ENCODE measurements around the gene PDF.

Gene PDF

GRCh38 chr16:69344171-69344570 is 13.8 kb upstream of the PDF start:
- no peak overlapping the region for H3K27ac ChIP-seq
- no peak for DNase-seq (ENCODE audit: low spot score)
- CTCF ChIA-PET: no interaction called here
- no peak for TF ChIP-seq CTCF (conservative IDR thresholded peaks at IDR 0.05; ENCODE audit: low read depth)
- POLR2A ChIA-PET (ENCODE audit: low non-redundant PET): no interaction called here

GRCh38 chr16:69340095-69340644 is 9.8 kb upstream of the PDF start:
- H3K27ac ChIP-seq: peak overlapping the region; percentile 88
- POLR2A ChIA-PET (ENCODE audit: low non-redundant PET): interaction anchor here (2.5 kb wide), 1 partner anchor 10 kb away, joined by 11 read pairs; the partner anchor contains the start of gene PDF
- CTCF ChIA-PET: interaction anchor here (0.7 kb wide), 1 partner anchor 13 kb away, joined by 5 read pairs; no protein-coding TSS in a partner anchor
- TF ChIP-seq CTCF (conservative IDR thresholded peaks at IDR 0.05; ENCODE audit: low read depth): no peak
- DNase-seq (ENCODE audit: low spot score): no peak

GRCh38 chr16:69339289-69340094 is 9.1 kb upstream of the PDF start, which contains the start of the genes COG8 and NIP7:
Gene COG8, minus strand, starts transcription at chr16:69339564. Its CDS starts 12 bp downstream, at chr16:69339552.
Gene NIP7, plus strand, starts transcription at chr16:69339772. Its CDS starts 58 bp downstream, at chr16:69339830.
- CTCF ChIA-PET: interaction anchor here (0.6 to 0.7 kb wide), 2 partner anchors 27 to 323 kb away, joined by 3 to 4 read pairs; no protein-coding TSS in a partner anchor

GRCh38 chr16:69338557-69339288 is 8.3 kb upstream of the PDF start:
- no peak for TF ChIP-seq CTCF (conservative IDR thresholded peaks at IDR 0.05; ENCODE audit: low read depth)
- POLR2A ChIA-PET (ENCODE audit: low non-redundant PET): interaction anchor here (2.5 kb wide), 1 partner anchor 9 kb away, joined by 11 read pairs; the partner anchor contains the start of gene PDF
- CTCF ChIA-PET: interaction anchor here (0.6 to 0.7 kb wide), 2 partner anchors 27 to 323 kb away, joined by 3 to 4 read pairs; no protein-coding TSS in a partner anchor
- DNase-seq (ENCODE audit: low spot score): no peak
- peak overlapping the region; percentile 88 for H3K27ac ChIP-seq

More at GRCh38 chr16:69339289-69340094, 9.1 kb upstream of the PDF start, which contains the start of the genes COG8 and NIP7:
- peak; percentile 93 for DNase-seq (ENCODE audit: low spot score)
- TF ChIP-seq CTCF (conservative IDR thresholded peaks at IDR 0.05; ENCODE audit: low read depth): peak; percentile 78
- POLR2A ChIA-PET (ENCODE audit: low non-redundant PET): interaction anchor here (2.5 kb wide), 1 partner anchor 10 kb away, joined by 11 read pairs; the partner anchor contains the start of gene PDF
- H3K27ac ChIP-seq: peak within 1 kb of the TSS; percentile 88

GRCh38 chr16:69334696-69335095 is 4.3 kb upstream of the PDF start:
- peak overlapping the region; percentile 21 for H3K27ac ChIP-seq
- ChIA-PET POLR2A (ENCODE audit: low non-redundant PET) (no interaction called here), CTCF (no interaction called here)
- no peak for TF ChIP-seq CTCF (conservative IDR thresholded peaks at IDR 0.05; ENCODE audit: low read depth)
- no peak for DNase-seq (ENCODE audit: low spot score)
